Thymus (tissue), 11 donors: ENCODE results near the gene ANKRD11. TPM values are rescaled to one million over a fixed set of nuclear protein-coding genes. Genes with fewer than 3 reads are reported as not detected.

Experiments
- DNase-seq, 9 donors: peaks; one replicate each; pipeline ENCODE4 v3.0.0-alpha.2; 2013; ENCODE audit warnings: low spot score in 9 of 9, low read depth in 6 of 9, missing footprints in 1 of 9
- H3K27ac ChIP-seq, 2 donors: one replicate each; pipeline ENCODE4 v1.5.1; 2013; ENCODE audit warnings: control low read depth in 1 of 2, low read depth in 1 of 2, low read length in 1 of 2, mild to moderate bottlenecking in 1 of 2, moderate library complexity in 1 of 2
- H3K27me3 ChIP-seq, 2 donors: one replicate each; pipeline ENCODE4 v1.5.1; 2013; ENCODE audit warnings: low read length in 1 of 2; ENCODE audit not compliant: control insufficient read depth in 2 of 2, insufficient read depth in 1 of 2
- H3K36me3 ChIP-seq, 2 donors: one replicate each; pipeline ENCODE4 v1.5.1; 2013; ENCODE audit warnings: low read length in 1 of 2, mild to moderate bottlenecking in 1 of 2, moderate library complexity in 1 of 2; ENCODE audit not compliant: control insufficient read depth in 2 of 2, insufficient read depth in 2 of 2
- H3K4me1 ChIP-seq, 2 donors: one replicate each; pipeline ENCODE4 v1.5.1; 2013; ENCODE audit warnings: low read length in 2 of 2; ENCODE audit not compliant: control insufficient read depth in 2 of 2, insufficient read depth in 2 of 2
- H3K4me3 ChIP-seq, 2 donors: one replicate each; pipeline ENCODE4 v1.5.1; 2013; ENCODE audit warnings: low read length in 2 of 2, control low read depth in 1 of 2, mild to moderate bottlenecking in 1 of 2
- H3K9me3 ChIP-seq, 2 donors: one replicate each; pipeline ENCODE4 v1.5.1; 2013; ENCODE audit warnings: low read length in 1 of 2, mild to moderate bottlenecking in 1 of 2; ENCODE audit not compliant: control insufficient read depth in 2 of 2, insufficient read depth in 1 of 2
- WGBS: extraction: QIAGEN DNeasy Blood & Tissue Kit; methylation state at CpG from one replicate; pipeline ENCODE4 v1.1.7; 2013; 5-methylcytosine and 5-hydroxymethylcytosine counted together
- polyA plus RNA-seq: library from polyadenylated mRNA; stranded (reverse); fragments of 200-250 nt; gene quantifications from one replicate; pipeline ENCODE4 v1.2.3, GENCODE V29; 2013
- total RNA-seq: library from RNA; stranded (reverse); fragments of 120-200 nt; gene quantifications from one replicate; pipeline ENCODE4 v1.2.4, GENCODE V29; 2013
- donor health status: healthy.

The ANKRD11 gene
- total and polyA plus RNA-seq, 2 donors: 24.8 to 79.5 TPM

GRCh38 chr16:89357055-89357816 lies 133.1 kb downstream of the ANKRD11 start:
- Histone ChIP-seq H3K4me3 (peak overlapping the region; percentile 0), H3K4me1 (peaks cover 60 to 95% of the 10 kb centered on the region in 2 donors), H3K9me3 (peaks cover 0 to 2% of the 10 kb centered on the region in 2 donors), H3K27me3 (no peaks in the 10 kb centered on the region), H3K36me3 (peaks cover 8 to 9% of the 10 kb centered on the region in 2 donors), H3K27ac (peak overlapping the region; percentile 54 to 88)
- 31% methylated on average over 17 of the region's 17 CpGs for WGBS
- DNase-seq: peak in 4 of 9 donors; percentile 44 to 77 (median 59)

GRCh38 chr16:89355686-89356085 lies 134.7 kb downstream of the ANKRD11 start:
- H3K27ac ChIP-seq: no peak overlapping the region
- DNase-seq: no peak
- H3K9me3 ChIP-seq: no peaks in the 10 kb centered on the region
- H3K4me1 ChIP-seq: peaks cover 46 to 91% of the 10 kb centered on the region in 2 donors
- no peak overlapping the region for H3K4me3 ChIP-seq
- H3K36me3 ChIP-seq: peaks cover 9 to 19% of the 10 kb centered on the region in 2 donors
- H3K27me3 ChIP-seq: no peaks in the 10 kb centered on the region
- WGBS: 97% methylated on average over 16 of the region's 16 CpGs

GRCh38 chr16:89355007-89355406 lies 135.4 kb downstream of the ANKRD11 start:
- peaks cover 9 to 19% of the 10 kb centered on the region in 2 donors for H3K36me3 ChIP-seq
- H3K27ac ChIP-seq: no peak overlapping the region
- no peaks in the 10 kb centered on the region for H3K9me3 ChIP-seq
- 89% methylated on average over 16 of the region's 16 CpGs for WGBS
- no peaks in the 10 kb centered on the region for H3K27me3 ChIP-seq
- DNase-seq: no peak
- peaks cover 45 to 90% of the 10 kb centered on the region in 2 donors for H3K4me1 ChIP-seq
- H3K4me3 ChIP-seq: no peak overlapping the region

GRCh38 chr16:89354325-89354724 lies 136.0 kb downstream of the ANKRD11 start:
- DNase-seq: no peak
- no peaks in the 10 kb centered on the region for H3K9me3 ChIP-seq
- WGBS: 95% methylated on average over 6 of the region's 6 CpGs
- no peaks in the 10 kb centered on the region for H3K27me3 ChIP-seq
- peaks cover 9 to 19% of the 10 kb centered on the region in 2 donors for H3K36me3 ChIP-seq
- H3K4me3 ChIP-seq: no peak overlapping the region
- H3K4me1 ChIP-seq: peaks cover 42 to 86% of the 10 kb centered on the region in 2 donors
- no peak overlapping the region for H3K27ac ChIP-seq

- Histone ChIP-seq H3K4me1 (peaks cover 23 to 66% of the 10 kb centered on the region in 2 donors), H3K27ac (peak overlapping the region in 1 of 2 donors; percentile 52), H3K9me3 (no peaks in the 10 kb centered on the region), H3K4me3 (no peak overlapping the region), H3K27me3 (no peaks in the 10 kb centered on the region), H3K36me3 (peaks cover 9 to 19% of the 10 kb centered on the region in 2 donors)
- DNase-seq: no peak
- 95% methylated on average over 13 of the region's 13 CpGs for WGBS
These were observed 138.2 kb downstream of the ANKRD11 start for GRCh38 chr16:89352091-89352681.

GRCh38 chr16:89351645-89352044 lies 138.7 kb downstream of the ANKRD11 start:
- Histone ChIP-seq H3K4me3 (no peak overlapping the region), H3K36me3 (peaks cover 13 to 19% of the 10 kb centered on the region in 2 donors), H3K27ac (peak overlapping the region in 1 of 2 donors; percentile 18), H3K9me3 (no peaks in the 10 kb centered on the region), H3K27me3 (no peaks in the 10 kb centered on the region), H3K4me1 (peaks cover 18 to 65% of the 10 kb centered on the region in 2 donors)
- DNase-seq: no peak
- WGBS: 96% methylated on average over 12 of the region's 12 CpGs

- peak overlapping the region in 1 of 2 donors; percentile 20 for H3K27ac ChIP-seq
- no peak for DNase-seq
- peaks cover 13 to 15% of the 10 kb centered on the region in 2 donors for H3K36me3 ChIP-seq
- peaks cover 17 to 60% of the 10 kb centered on the region in 2 donors for H3K4me1 ChIP-seq
- no peaks in the 10 kb centered on the region for H3K9me3 ChIP-seq
- H3K4me3 ChIP-seq: no peak overlapping the region
- H3K27me3 ChIP-seq: no peaks in the 10 kb centered on the region
- 96% methylated on average over 18 of the region's 18 CpGs for WGBS
These were observed 139.5 kb downstream of the ANKRD11 start for GRCh38 chr16:89350701-89351380.

GRCh38 chr16:89349947-89350633 lies 140.3 kb downstream of the ANKRD11 start:
- peaks cover 17 to 53% of the 10 kb centered on the region in 2 donors for H3K4me1 ChIP-seq
- peak in 1 of 9 donors; percentile 59 for DNase-seq
- WGBS: 73% methylated on average over 8 of the region's 8 CpGs
- no peaks in the 10 kb centered on the region for H3K9me3 ChIP-seq
- peaks cover 13 to 20% of the 10 kb centered on the region in 2 donors for H3K36me3 ChIP-seq
- no peaks in the 10 kb centered on the region for H3K27me3 ChIP-seq
- H3K27ac ChIP-seq: no peak overlapping the region
- no peak overlapping the region for H3K4me3 ChIP-seq
